ENCODE results near the gene SEMA5A.

DNA sequence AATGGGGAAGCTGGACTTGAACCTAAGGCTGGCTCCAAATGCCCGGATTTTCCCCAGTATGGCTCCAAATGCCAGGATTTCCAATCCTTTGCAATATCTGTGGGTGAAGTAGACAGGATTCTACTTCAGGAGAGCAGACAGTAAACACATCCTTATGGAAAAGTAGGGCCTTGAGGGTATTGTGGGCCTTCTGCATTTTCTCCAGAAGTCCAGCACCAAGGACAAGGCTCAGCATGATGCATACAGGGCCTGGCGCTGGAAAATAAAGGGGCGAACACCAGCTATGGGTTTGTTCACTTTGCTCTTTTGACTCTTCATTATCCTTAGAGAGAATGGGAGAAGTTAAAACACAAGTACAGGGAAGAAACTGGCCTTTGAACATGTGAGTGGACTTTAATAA, 347.5 kb downstream of the SEMA5A start:
- TF ChIP-seq, protein P1, sequence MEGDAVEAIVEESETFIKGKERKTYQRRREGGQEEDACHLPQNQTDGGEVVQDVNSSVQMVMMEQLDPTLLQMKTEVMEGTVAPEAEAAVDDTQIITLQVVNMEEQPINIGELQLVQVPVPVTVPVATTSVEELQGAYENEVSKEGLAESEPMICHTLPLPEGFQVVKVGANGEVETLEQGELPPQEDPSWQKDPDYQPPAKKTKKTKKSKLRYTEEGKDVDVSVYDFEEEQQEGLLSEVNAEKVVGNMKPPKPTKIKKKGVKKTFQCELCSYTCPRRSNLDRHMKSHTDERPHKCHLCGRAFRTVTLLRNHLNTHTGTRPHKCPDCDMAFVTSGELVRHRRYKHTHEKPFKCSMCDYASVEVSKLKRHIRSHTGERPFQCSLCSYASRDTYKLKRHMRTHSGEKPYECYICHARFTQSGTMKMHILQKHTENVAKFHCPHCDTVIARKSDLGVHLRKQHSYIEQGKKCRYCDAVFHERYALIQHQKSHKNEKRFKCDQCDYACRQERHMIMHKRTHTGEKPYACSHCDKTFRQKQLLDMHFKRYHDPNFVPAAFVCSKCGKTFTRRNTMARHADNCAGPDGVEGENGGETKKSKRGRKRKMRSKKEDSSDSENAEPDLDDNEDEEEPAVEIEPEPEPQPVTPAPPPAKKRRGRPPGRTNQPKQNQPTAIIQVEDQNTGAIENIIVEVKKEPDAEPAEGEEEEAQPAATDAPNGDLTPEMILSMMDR (IDR thresholded peaks at IDR 0.05), result no peak
- no peak for TF ChIP-seq EZH2 (IDR thresholded peaks at IDR 0.05; ENCODE audit: borderline replicate concordance, insufficient read depth, low read depth, low read length, poor library complexity, severe bottlenecking)

All from B cell (primary cell).